HG02759 (cell line): Measurements from ENCODE around the gene SLC30A7.
A peak's percentile ranks its signal among the peaks of the same experiment; 100 is the strongest.
"Not testable (repeated sequence)": the region's sequence is repeated elsewhere in the genome, so short reads cannot be mapped to it uniquely, and the experiment has no call there.

Experiments used
- ATAC-seq: cut with Tn5 transposase; IDR thresholded peaks from one replicate; pipeline ENCODE4 v1.9.1; 2021; ENCODE audit warnings: mild to moderate bottlenecking, moderate library complexity; ENCODE audit not compliant: unreplicated experiment

The SLC30A7 gene

GRCh38 chr1:100936194-100936967 lies 40.5 kb downstream of the SLC30A7 start:
- ATAC-seq: no peak

- ATAC-seq: no peak
Measured at GRCh38 chr1:100941098-100941527, 45.2 kb downstream of the SLC30A7 start.

- ATAC-seq: no peak
Measured at GRCh38 chr1:100941580-100942216, 45.8 kb downstream of the SLC30A7 start.

GRCh38 chr1:100942304-100943046 lies 46.6 kb downstream of the SLC30A7 start:
- ATAC-seq: no peak

- no peak for ATAC-seq
Measured at GRCh38 chr1:100943533-100943932, 47.6 kb downstream of the SLC30A7 start.

- not testable (repeated sequence) for ATAC-seq
Measured at GRCh38 chr1:100946064-100946463, 50.2 kb downstream of the SLC30A7 start.

GRCh38 chr1:100947816-100948215 lies 51.9 kb downstream of the SLC30A7 start:
- not testable (repeated sequence) for ATAC-seq

- not testable (repeated sequence) for ATAC-seq
Measured at GRCh38 chr1:100948721-100949405, 53.0 kb downstream of the SLC30A7 start.

GRCh38 chr1:100949515-100950158 lies 53.7 kb downstream of the SLC30A7 start:
- ATAC-seq: peak; percentile 93

GRCh38 chr1:100950337-100950736 lies 54.4 kb downstream of the SLC30A7 start:
- no peak for ATAC-seq

GRCh38 chr1:100950781-100951180 lies 54.9 kb downstream of the SLC30A7 start:
- no peak for ATAC-seq

- no peak for ATAC-seq
Measured at GRCh38 chr1:100952104-100952745, 56.3 kb downstream of the SLC30A7 start.

- ATAC-seq: not testable (repeated sequence)
Measured at GRCh38 chr1:100952970-100953369, 57.1 kb downstream of the SLC30A7 start.

GRCh38 chr1:100953960-100954730 lies 58.3 kb downstream of the SLC30A7 start:
- ATAC-seq: no peak

- no peak for ATAC-seq
Measured at GRCh38 chr1:100955322-100955721, 59.4 kb downstream of the SLC30A7 start.

- ATAC-seq: no peak
Measured at GRCh38 chr1:100959502-100960060, 63.7 kb downstream of the SLC30A7 start.

GRCh38 chr1:100960098-100960497 lies 64.2 kb downstream of the SLC30A7 start:
- no peak for ATAC-seq

- ATAC-seq: no peak
Measured at GRCh38 chr1:100968621-100969020, 72.7 kb downstream of the SLC30A7 start.

GRCh38 chr1:100969327-100969726 lies 73.4 kb downstream of the SLC30A7 start:
- ATAC-seq: no peak
